HCT116 (cell line): Measurements from ENCODE around the gene KCTD18. TPM values are rescaled to one million over a fixed set of nuclear protein-coding genes. Genes with fewer than 3 reads are reported as not detected.
A peak's percentile ranks its signal among the peaks of the same experiment; 100 is the strongest.

ENCODE experiments used
- ATAC-seq: fragments of 200-7000 bp; cut with Tn5 transposase; 2 replicates; pipeline ENCODE4 v1.9.1; 2020; ENCODE audit warnings: mild to moderate bottlenecking, moderate library complexity
- BruUV-seq: library from RNA; stranded (reverse); fragments of 400-500 nt; replicated peaks from 2 replicates; lab custom pipeline; 2021; lab: Mats Ljungman, UMichigan
- CTCF ChIA-PET: fragments of 300-600 bp; sonication (Branson Sonifier 250); formaldehyde crosslinking; loops from one replicate; lab custom pipeline; 2021; ENCODE audit warnings: antibody characterized with exemption; lab: Charles Lee
- POLR2A ChIA-PET: fragments of 300-600, 350-600 bp; sonication (Branson Sonifier 250); formaldehyde crosslinking; loops from one replicate; lab custom pipeline; 2021; ENCODE audit warnings: antibody characterized with exemption; lab: Charles Lee
- RAD21 ChIA-PET, 2 experiments: fragments of 300-600 bp; sonication (Branson Sonifier 250); formaldehyde crosslinking; loops; one replicate each; lab custom pipeline; 2023; ENCODE audit warnings: low total read pairs in 2 of 2; ENCODE audit not compliant: uncharacterized antibody in 2 of 2, unreplicated experiment in 2 of 2, low non-redundant PET in 1 of 2; lab: Charles Lee
- DNase-seq: peaks from one replicate; pipeline ENCODE4 v3.0.0-alpha.2; 2010; ENCODE audit warnings: low read depth, low spot score
- H2AFZ ChIP-seq: fragments of 200-600 bp; shearing (Covaris generic), sonication (generic); 2 replicates; pipeline ENCODE4 v1.6.1; 2017; ENCODE audit warnings: low read depth, mixed run types, mixed read lengths, antibody characterized with exemption, low read length; ENCODE audit not compliant: poor library complexity, severe bottlenecking
- H3K27ac ChIP-seq: 2 replicates; pipeline ENCODE4 v1.5.1; 2012; ENCODE audit warnings: low read depth, low read length
- H3K27me3 ChIP-seq: fragments of 200-600 bp; sonication (generic); 2 replicates; pipeline ENCODE4 v1.6.1; 2016; ENCODE audit warnings: mixed run types, low read length, mixed read lengths; ENCODE audit not compliant: insufficient read depth
- H3K36me3 ChIP-seq, 2 experiments: fragments of 200-500 bp in 1 of 2; fragments of 200-600 bp in 1 of 2; sonication (Bioruptor generic) in 1 of 2; sonication (generic) in 1 of 2; 2 replicates each; pipeline versions ENCODE4 v1.5.1 to v1.6.1; 2014 to 2016; ENCODE audit warnings: low read length in 2 of 2, inconsistent platforms in 1 of 2, mixed read lengths in 1 of 2, mixed run types in 1 of 2; ENCODE audit not compliant: insufficient read depth in 2 of 2, control insufficient read depth in 1 of 2
- H3K4me1 ChIP-seq, 2 experiments: fragments of 200-600 bp in 1 of 2; sonication (generic) in 1 of 2; 2 replicates each; pipeline versions ENCODE4 v1.5.1 to v1.6.1; 2012 to 2017; ENCODE audit warnings: low read length in 2 of 2, inconsistent platforms in 1 of 2, mild to moderate bottlenecking in 1 of 2, mixed read lengths in 1 of 2, mixed run types in 1 of 2, moderate library complexity in 1 of 2; ENCODE audit not compliant: insufficient read depth in 2 of 2, control insufficient read depth in 1 of 2
- H3K4me2 ChIP-seq: fragments of 200-600 bp; sonication (generic); 2 replicates; pipeline ENCODE4 v1.6.1; 2017; ENCODE audit warnings: mixed run types, low read length, mixed read lengths
- H3K4me3 ChIP-seq, 2 experiments: fragments of 200-600 bp in 1 of 2; sonication (generic) in 1 of 2; replicated peaks in 1 of 2; 2 replicates each; pipeline ENCODE4 v1.5.1; 2011 to 2016; ENCODE audit warnings: low read length in 2 of 2, control low read depth in 1 of 2, low read depth in 1 of 2, mild to moderate bottlenecking in 1 of 2, mixed read lengths in 1 of 2, mixed run types in 1 of 2
- H3K79me2 ChIP-seq: fragments of 200-600 bp; sonication (generic); 2 replicates; pipeline ENCODE4 v1.6.1; 2017; ENCODE audit warnings: mild to moderate bottlenecking, mixed run types, low read length, moderate library complexity, mixed read lengths; ENCODE audit not compliant: insufficient read depth
- H3K9ac ChIP-seq: fragments of 200-600 bp; sonication (generic); 2 replicates; pipeline ENCODE4 v1.6.1; 2016; ENCODE audit warnings: low read length, mixed read lengths
- H3K9me2 ChIP-seq: fragments of 200-600 bp; sonication (generic), shearing (Covaris generic); 2 replicates; pipeline ENCODE4 v1.6.1; 2017; ENCODE audit warnings: mixed run types, mild to moderate bottlenecking, moderate library complexity; ENCODE audit not compliant: insufficient read depth
- H3K9me3 ChIP-seq, 2 experiments: fragments of 200-500 bp in 1 of 2; fragments of 200-600 bp in 1 of 2; sonication (Bioruptor generic) in 1 of 2; sonication (generic) in 1 of 2; 2 replicates each; pipeline ENCODE4 v1.6.1; 2014 to 2017; ENCODE audit warnings: low read length in 2 of 2, mixed read lengths in 2 of 2, inconsistent platforms in 1 of 2, low read depth in 1 of 2, mild to moderate bottlenecking in 1 of 2, mixed run types in 1 of 2, moderate library complexity in 1 of 2; ENCODE audit not compliant: control insufficient read depth in 1 of 2, insufficient read depth in 1 of 2
- H4K20me1 ChIP-seq: fragments of 200-600 bp; sonication (generic), shearing (Covaris generic); 2 replicates; pipeline ENCODE4 v1.6.1; 2017; ENCODE audit warnings: mixed run types, mild to moderate bottlenecking, moderate library complexity; ENCODE audit not compliant: insufficient read depth
- ATF3 ChIP-seq: IDR thresholded peaks from 2 replicates; pipeline ENCODE4 v1.6.1; 2012
- CBX3 ChIP-seq: IDR thresholded peaks from 2 replicates; pipeline ENCODE4 v1.6.1; 2012; ENCODE audit warnings: low read depth
- CTCF ChIP-seq, 3 experiments: fragments of 200-600 bp in 1 of 3; sonication (generic) in 1 of 3; IDR thresholded peaks in 2 of 3; conservative IDR thresholded peaks in 1 of 3; 2 replicates each; pipeline ENCODE4 v1.5.1; 2012 to 2017; ENCODE audit warnings: low read depth in 2 of 3, low read length in 2 of 3, antibody characterized with exemption in 1 of 3, borderline replicate concordance in 1 of 3, control low read depth in 1 of 3, mild to moderate bottlenecking in 1 of 3, mixed read lengths in 1 of 3, mixed run types in 1 of 3, moderate library complexity in 1 of 3; ENCODE audit not compliant: insufficient read depth in 1 of 3
- EGR1 ChIP-seq: IDR thresholded peaks from 2 replicates; pipeline ENCODE4 v1.6.1; 2012; ENCODE audit warnings: low read depth
- ELF1 ChIP-seq: IDR thresholded peaks from 2 replicates; pipeline ENCODE4 v1.6.1; 2012; ENCODE audit warnings: low read depth, borderline replicate concordance
- JUND ChIP-seq: IDR thresholded peaks from 2 replicates; pipeline ENCODE4 v1.6.1; 2012
- MAX ChIP-seq: IDR thresholded peaks from 2 replicates; pipeline ENCODE4 v1.6.1; 2012
- POLR2AphosphoS5 ChIP-seq: IDR thresholded peaks from 2 replicates; pipeline ENCODE4 v1.6.1; 2011; ENCODE audit warnings: mild to moderate bottlenecking, low read depth, low read length, moderate library complexity
- RAD21 ChIP-seq: IDR thresholded peaks from 2 replicates; pipeline ENCODE4 v1.6.1; 2012; ENCODE audit warnings: low read depth, mild to moderate bottlenecking
- SIN3A ChIP-seq: IDR thresholded peaks from 2 replicates; pipeline ENCODE4 v1.6.1; 2012; ENCODE audit warnings: low read depth
- SP1 ChIP-seq: IDR thresholded peaks from 2 replicates; pipeline ENCODE4 v1.6.1; 2012; ENCODE audit warnings: low read depth
- TCF7L2 ChIP-seq: IDR thresholded peaks from 2 replicates; pipeline ENCODE4 v1.7.0; 2011; ENCODE audit warnings: borderline replicate concordance, inconsistent platforms; ENCODE audit not compliant: insufficient read depth, insufficient read length; ENCODE audit errors: extremely low read depth
- ZNF274 ChIP-seq: fragments of 200-500 bp; sonication (Bioruptor generic); IDR thresholded peaks from 2 replicates; pipeline ENCODE4 v1.6.1; 2014; ENCODE audit warnings: mild to moderate bottlenecking, low read depth, low read length, inconsistent platforms
- intact Hi-C: fragments of 100-400 bp; cut with micrococcal nuclease; formaldehyde crosslinking; loops from 2 replicates; pipeline ENCODE4 v1.10.0; 2022
- total RNA-seq: library from RNA; stranded (reverse); gene quantifications from one replicate; pipeline ENCODE4 v1.2.1, GENCODE V29; 2021; ENCODE audit not compliant: unreplicated experiment

Gene KCTD18
- total RNA-seq, 1 experiment from 2014 or later, result 12.8 TPM

GRCh38 chr2:200528228-200528627 lies 18.4 kb upstream of the KCTD18 start (continued):
- TF ChIP-seq ATF3 (no peak), CTCF (IDR thresholded peaks at IDR 0.05 in 2 of 3, conservative IDR thresholded peaks at IDR 0.05 in 1 of 3; ENCODE audit: borderline replicate concordance in 1 of 3, insufficient read depth in 1 of 3, low read depth in 2 of 3, low read length in 2 of 3) (no peak), JUND (no peak), EGR1 (no peak), ZNF274 (no peak)

- H3K4me3 ChIP-seq, result peak within 1 kb of the TSS; percentile 93 to 96
- POLR2A ChIA-PET, result interaction anchor here (1.1 kb wide), 1 partner anchor 147 kb away, joined by 4 read pairs; no protein-coding TSS in a partner anchor
- H3K9ac ChIP-seq, result peak within 1 kb of the TSS; percentile 88
- TF ChIP-seq EGR1 (peak; percentile 94), TCF7L2 (no peak), SIN3A (peak; percentile 85), MAX (peak; percentile 82), CBX3 (peak; percentile 74; the same call in 1 of the 2 replicates), SP1 (peak; percentile 92), POLR2AphosphoS5 (peak; percentile 92), ELF1 (peak; percentile 88), JUND (no peak), RAD21 (no peak)
- TF ChIP-seq, all 23 proteins: peak for 7
- intact Hi-C loops, result no loop called here
- Histone ChIP-seq H3K27me3 (no peaks in the 10 kb centered on the region), H3K9me2 (no peaks in the 10 kb centered on the region), H3K4me1 (peaks cover 4 to 22% of the 10 kb centered on the region in 2 experiments; a peak in 3 of 4 replicates), H3K27ac (peak within 1 kb of the TSS; percentile 59), H2AFZ (peak within 1 kb of the TSS; percentile 82), H3K36me3 (no peaks in the 10 kb centered on the region), H3K79me2 (peaks cover 50% of the 10 kb centered on the region), H3K4me2 (peak within 1 kb of the TSS; percentile 92), H3K9me3 (no peaks in the 10 kb centered on the region), H4K20me1 (no peaks in the 10 kb centered on the region)
- ChIA-PET RAD21 (interaction anchor here in 1 of 2 experiments (0.8 kb wide), 1 partner anchor 16 kb away, joined by 3 read pairs; the partner anchor contains the start of gene KCTD18), CTCF (interaction anchor here (1.2 kb wide), 1 partner anchor 180 kb away, joined by 3 read pairs; no protein-coding TSS in a partner anchor)
- DNase-seq (peak; percentile 87), ATAC-seq (peak; percentile 99)
- TSS peak; percentile 72 for BruUV-seq
Observed at GRCh38 chr2:200525882-200526651, 16.2 kb upstream of the KCTD18 start, which contains the start of gene SGO2. TSS of gene SGO2 (plus strand) at chr2:200526207. CDS start at chr2:200532976, 6,769 bp downstream.
